Small intestine (tissue), 16 donors: ENCODE measurements around the gene FBXL17. TPM values are rescaled to one million over a fixed set of nuclear protein-coding genes. Genes with fewer than 3 reads are reported as not detected.

Experiments
- DNase-seq, 2 donors: peaks; one replicate each; pipeline versions ENCODE4 v3.0.0 to v3.0.0-alpha.2; 2013
- FAIRE-seq: peaks from 2 replicates; lab custom pipeline; 2012; peaks lifted over from hg19 to GRCh38; lab: Jason Lieb, UNC
- H3K27ac ChIP-seq, 3 donors: one replicate each; pipeline ENCODE4 v1.5.1; 2013; ENCODE audit warnings: low read length in 2 of 3, mild to moderate bottlenecking in 2 of 3, control low read depth in 1 of 3, inconsistent platforms in 1 of 3, low read depth in 1 of 3, moderate library complexity in 1 of 3
- H3K27me3 ChIP-seq, 3 donors: one replicate each; pipeline ENCODE4 v1.6.1; 2013; ENCODE audit warnings: low read length in 3 of 3, inconsistent platforms in 1 of 3; ENCODE audit not compliant: control insufficient read depth in 3 of 3, insufficient read depth in 3 of 3
- H3K36me3 ChIP-seq, 3 donors: one replicate each; pipeline ENCODE4 v1.6.1; 2013; ENCODE audit warnings: low read length in 3 of 3, inconsistent platforms in 1 of 3, low read depth in 1 of 3, mild to moderate bottlenecking in 1 of 3, moderate library complexity in 1 of 3; ENCODE audit not compliant: control insufficient read depth in 3 of 3, insufficient read depth in 2 of 3
- H3K4me1 ChIP-seq, 3 donors: one replicate each; pipeline ENCODE4 v1.6.1; 2013; ENCODE audit warnings: low read length in 2 of 3, inconsistent platforms in 1 of 3, low read depth in 1 of 3, mild to moderate bottlenecking in 1 of 3, moderate library complexity in 1 of 3; ENCODE audit not compliant: control insufficient read depth in 3 of 3, insufficient read depth in 2 of 3
- H3K4me3 ChIP-seq, 3 donors: one replicate each; pipeline ENCODE4 v1.5.1; 2013; ENCODE audit warnings: low read length in 3 of 3, control low read depth in 1 of 3, inconsistent platforms in 1 of 3, low read depth in 1 of 3, mild to moderate bottlenecking in 1 of 3, moderate library complexity in 1 of 3
- H3K9me3 ChIP-seq, 2 donors: one replicate each; pipeline ENCODE4 v1.6.1; 2013; ENCODE audit warnings: low read depth in 1 of 2, low read length in 1 of 2; ENCODE audit not compliant: control insufficient read depth in 2 of 2, insufficient read depth in 1 of 2
- WGBS, 3 donors: extraction: QIAGEN DNeasy Blood & Tissue Kit; methylation state at CpG; one replicate each; pipeline ENCODE4 v1.1.7; 2013; 5-methylcytosine and 5-hydroxymethylcytosine counted together
- long read RNA-seq, 10 donors: transcript quantifications; one replicate each; lab custom pipeline, GENCODE V29; 2026
- polyA plus RNA-seq, 4 donors: library from polyadenylated mRNA; stranded (reverse) in 3 of 4; unstranded in 1 of 4; fragments of 200-250 nt in 3 of 4; fragments of 120-200 nt in 1 of 4; gene quantifications; one replicate each; pipeline versions ENCODE4 v1.2.1 to v1.2.3, GENCODE V29; 2013
- donor health status: healthy with polysubstance abuse.
- donor health status: control.
- donor health status: control.
- donor health status: Bipolar disorder and iron deficiency.
- donor health status: healthy.

Gene FBXL17
- 10 to 100 TPM in 1 of 4 donors, 1 to 10 TPM in 3; 5.4 to 20.6 (median 8.3) TPM for polyA plus RNA-seq
- long read RNA-seq, donor 1, full-length matches to known transcripts, result 7 of 7 reads
- long read RNA-seq, donor 1, partial matches to known transcripts, result 0 of 7 reads
- long read RNA-seq, donor 1, other reads (novel, unspliced or antisense), result 0 of 7 reads
- long read RNA-seq, donor 2, partial matches to known transcripts, result 0 of 1 reads
- long read RNA-seq, donor 2, other reads (novel, unspliced or antisense), result 0 of 1 reads
- long read RNA-seq, donor 3, full-length matches to known transcripts, result 3 of 3 reads
- long read RNA-seq, donor 3, partial matches to known transcripts, result 0 of 3 reads
- long read RNA-seq, donor 3, other reads (novel, unspliced or antisense), result 0 of 3 reads
- long read RNA-seq, donor 4, result 0 reads
- long read RNA-seq, donor 5, result 0 reads
- long read RNA-seq, donor 6, full-length matches to known transcripts, result 4 of 4 reads
- long read RNA-seq, donor 6, partial matches to known transcripts, result 0 of 4 reads
- long read RNA-seq, donor 6, other reads (novel, unspliced or antisense), result 0 of 4 reads
- long read RNA-seq, donor 7, full-length matches to known transcripts, result 9 of 9 reads
- long read RNA-seq, donor 7, partial matches to known transcripts, result 0 of 9 reads
- long read RNA-seq, donor 7, other reads (novel, unspliced or antisense), result 0 of 9 reads
- long read RNA-seq, donor 8, result 0 reads
- long read RNA-seq, donor 9, full-length matches to known transcripts, result 2 of 2 reads
- long read RNA-seq, donor 9, partial matches to known transcripts, result 0 of 2 reads
- long read RNA-seq, donor 9, other reads (novel, unspliced or antisense), result 0 of 2 reads
- long read RNA-seq, donor 10, full-length matches to known transcripts, result 10 of 10 reads
- long read RNA-seq, donor 10, partial matches to known transcripts, result 0 of 10 reads
- long read RNA-seq, donor 10, other reads (novel, unspliced or antisense), result 0 of 10 reads

GRCh38 chr5:108381954-108382783 lies at the start of gene FBXL17:
Gene FBXL17 (minus strand): TSS chr5:108382098.
- DNase-seq (peak; percentile 96 to 97), FAIRE-seq (no peak)
- H3K27me3 ChIP-seq, result no peaks in the 10 kb centered on the region
- 0 to 1% (median 1%) methylated on average over 34 to 82 of the region's 82 CpGs for WGBS, 3 donors
- H3K27ac ChIP-seq, result peak within 1 kb of the TSS; percentile 99 to 100 (median 100)
- H3K9me3 ChIP-seq, result no peaks in the 10 kb centered on the region
- H3K4me1 ChIP-seq, result peaks cover 0 to 10% (median 3%) of the 10 kb centered on the region in 3 donors
- H3K36me3 ChIP-seq, result no peaks in the 10 kb centered on the region
- H3K4me3 ChIP-seq, result peak within 1 kb of the TSS; percentile 80 to 96 (median 84)

- Histone ChIP-seq H3K27me3 (peaks cover 0 to 2% (median 0%) of the 10 kb centered on the region in 3 donors), H3K36me3 (no peaks in the 10 kb centered on the region), H3K27ac (no peak overlapping the region), H3K4me1 (no peaks in the 10 kb centered on the region), H3K4me3 (no peak overlapping the region), H3K9me3 (no peaks in the 10 kb centered on the region)
- peak; percentile 10 for FAIRE-seq
- 65 to 83% (median 80%) methylated on average over 3 of the region's 3 CpGs for WGBS, 3 donors
- DNase-seq, result no peak
Measured at GRCh38 chr5:108430931-108431608, 49.2 kb upstream of the FBXL17 start.

- Histone ChIP-seq H3K4me3 (no peak overlapping the region), H3K36me3 (no peaks in the 10 kb centered on the region), H3K4me1 (no peaks in the 10 kb centered on the region), H3K27me3 (peaks cover 0 to 3% (median 0%) of the 10 kb centered on the region in 3 donors), H3K27ac (no peak overlapping the region), H3K9me3 (peaks cover 0 to 2% of the 10 kb centered on the region in 2 donors)
- no peak for DNase-seq
- WGBS, 3 donors, result 75 to 77% (median 76%) methylated on average over 5 of the region's 5 CpGs
- FAIRE-seq, result no peak
Measured at GRCh38 chr5:108421713-108422112, 39.8 kb upstream of the FBXL17 start.

- 90 to 100% (median 95%) methylated on average over 1 of the region's 1 CpG for whole genome bisulfite sequencing, 3 donors
- Histone ChIP-seq H3K9me3 (peaks cover 0 to 2% of the 10 kb centered on the region in 2 donors), H3K4me1 (no peaks in the 10 kb centered on the region), H3K27me3 (peaks cover 0 to 3% (median 0%) of the 10 kb centered on the region in 3 donors), H3K4me3 (no peak overlapping the region), H3K36me3 (no peaks in the 10 kb centered on the region), H3K27ac (no peak overlapping the region)
- DNase-seq, result no peak
- FAIRE-seq, result no peak
Measured at GRCh38 chr5:108420755-108421154, 38.9 kb upstream of the FBXL17 start.

- DNase-seq (no peak), FAIRE-seq (no peak)
- WGBS, 3 donors, result 75 to 82% (median 77%) methylated on average over 5 of the region's 5 CpGs
Measured at GRCh38 chr5:108420158-108420557, 38.3 kb upstream of the FBXL17 start.

GRCh38 chr5:108418197-108418596 lies 36.3 kb upstream of the FBXL17 start:
- Histone ChIP-seq H3K27me3 (peaks cover 0 to 3% (median 0%) of the 10 kb centered on the region in 3 donors), H3K27ac (no peak overlapping the region), H3K4me3 (no peak overlapping the region), H3K9me3 (peaks cover 0 to 2% of the 10 kb centered on the region in 2 donors), H3K4me1 (no peaks in the 10 kb centered on the region), H3K36me3 (no peaks in the 10 kb centered on the region)
- 82 to 91% (median 88%) methylated on average over 8 of the region's 8 CpGs for WGBS, 3 donors
- DNase-seq (no peak), FAIRE-seq (no peak)

More at GRCh38 chr5:108420158-108420557, 38.3 kb upstream of the FBXL17 start:
- Histone ChIP-seq H3K27me3 (peaks cover 0 to 3% (median 0%) of the 10 kb centered on the region in 3 donors), H3K4me3 (no peak overlapping the region), H3K9me3 (peaks cover 0 to 2% of the 10 kb centered on the region in 2 donors), H3K4me1 (no peaks in the 10 kb centered on the region), H3K27ac (no peak overlapping the region), H3K36me3 (no peaks in the 10 kb centered on the region)

GRCh38 chr5:108417166-108417670 lies 35.3 kb upstream of the FBXL17 start:
- no peaks in the 10 kb centered on the region for H3K9me3 ChIP-seq
- DNase-seq, result no peak
- H3K4me1 ChIP-seq, result no peaks in the 10 kb centered on the region
- H3K4me3 ChIP-seq, result no peak overlapping the region
- H3K27ac ChIP-seq, result no peak overlapping the region
- FAIRE-seq, result no peak
- H3K27me3 ChIP-seq, result peaks cover 0 to 3% (median 0%) of the 10 kb centered on the region in 3 donors
- 62 to 83% (median 65%) methylated on average over 5 of the region's 5 CpGs for whole genome bisulfite sequencing, 3 donors
- no peaks in the 10 kb centered on the region for H3K36me3 ChIP-seq
